ENCODE results near the gene ME2. TPM values are rescaled to one million over a fixed set of nuclear protein-coding genes. Genes with fewer than 3 reads are reported as not detected.

The ME2 gene
- total and polyA plus RNA-seq, 9 of the 15 experiments (the other 6 are each of a cell fraction or from before 2014, with no cell fraction given), result 12.3 to 54.4 (median 36.2) TPM

GRCh38 chr18:50847192-50847591 lies 31.7 kb upstream of the ME2 start (continued):
- TF ChIP-seq FOSL1 (tag; conservative IDR thresholded peaks at IDR 0.05), result peak; percentile 85
- TF ChIP-seq C11orf30 (IDR thresholded peaks at IDR 0.05; ENCODE audit: low read depth), result peak; percentile 80
- no peak for TF ChIP-seq SAFB2 (IDR thresholded peaks at IDR 0.05; ENCODE audit: borderline replicate concordance, low read depth, low read length, severe bottlenecking)
- TF ChIP-seq MAFG (tag; conservative IDR thresholded peaks at IDR 0.05), result peak; percentile 75
- TF ChIP-seq ATF3 (IDR thresholded peaks at IDR 0.05), result peak; percentile 79
- no peak for TF ChIP-seq ATF3 (CRISPR knock-in tag; conservative IDR thresholded peaks at IDR 0.05)
- TF ChIP-seq SMARCA4 (IDR thresholded peaks at IDR 0.05), result peak; percentile 51

GRCh38 chr18:50848061-50848551 lies 30.8 kb upstream of the ME2 start:
- no peaks in the 10 kb centered on the region for H3K9me3 ChIP-seq (replicated peaks; ENCODE audit: control insufficient read depth, insufficient read depth, low read depth, low read length)
- no peak overlapping the region for H3K4me3 ChIP-seq
- no peak overlapping the region for H2AFZ ChIP-seq (ENCODE audit: low read depth, low read length)
- H3K79me2 ChIP-seq (ENCODE audit: control insufficient read depth, insufficient read depth, low read length), result no peaks in the 10 kb centered on the region
- POLR2A ChIA-PET, result no interaction called here
- WGBS (ENCODE audit: insufficient coverage, low coverage, missing lambda C conversion rate), result 33% methylated on average over 5 of the region's 7 CpGs
- peaks cover 0 to 6% of the 10 kb centered on the region in 2 experiments; a peak in 3 of 5 replicates for H3K4me1 ChIP-seq (replicated peaks in 1 of 2; ENCODE audit: control insufficient read depth in 2 of 2, insufficient read depth in 2 of 2, low read length in 2 of 2)
- H3K4me2 ChIP-seq (ENCODE audit: insufficient read depth, low read length), result no peak overlapping the region
- FAIRE-seq (no peak), DNase-seq (ENCODE audit: extremely low read depth in 1 of 4, low spot score in 3 of 4) (no peak), ATAC-seq (no peak)
- no peak overlapping the region for H3K27ac ChIP-seq (ENCODE audit: extremely low read depth, low read depth, low read length)
- BruUV-seq (replicated peaks), result no TSS peak
- CTCF ChIA-PET (ENCODE audit: low intra/inter-chr PET ratio), result no interaction called here
- H3K9ac ChIP-seq (ENCODE audit: insufficient read depth in 1 of 2, low read depth in 2 of 2, low read length in 2 of 2), result no peak overlapping the region
- in situ Hi-C loops (cut with MboI) (no loop called here), intact Hi-C loops (cut with micrococcal nuclease) (no loop called here)
- H3K27me3 ChIP-seq (ENCODE audit: control insufficient read depth in 2 of 2, insufficient read depth in 2 of 2, low read length in 2 of 2), result no peaks in the 10 kb centered on the region
- H4K20me1 ChIP-seq (replicated peaks; ENCODE audit: control insufficient read depth, insufficient read depth, low read length), result no peaks in the 10 kb centered on the region
- no peaks in the 10 kb centered on the region for H3K9me1 ChIP-seq (ENCODE audit: control insufficient read depth, insufficient read depth, low read length)
- no peaks in the 10 kb centered on the region for H3K36me3 ChIP-seq (ENCODE audit: control insufficient read depth, insufficient read depth, low read length)
- no peak for TF ChIP-seq MCM5 (IDR thresholded peaks at IDR 0.05; ENCODE audit: low read depth)
- no peak for TF ChIP-seq PRPF4 (IDR thresholded peaks at IDR 0.05; ENCODE audit: insufficient read depth, low read depth, low read length, poor library complexity, severe bottlenecking)
- no peak for TF ChIP-seq MITF (IDR thresholded peaks at IDR 0.05)
- no peak for TF ChIP-seq ZNF609 (CRISPR knock-in tag; IDR thresholded peaks at IDR 0.05; ENCODE audit: borderline replicate concordance)
- no peak for TF ChIP-seq ZEB2 (IDR thresholded peaks at IDR 0.05)
- TF ChIP-seq MECOM (CRISPR knock-in tag; IDR thresholded peaks at IDR 0.05), result no peak
- TF ChIP-seq PHF21A (IDR thresholded peaks at IDR 0.05; ENCODE audit: borderline replicate concordance, low read depth), result no peak

Data from K562 (cell line).